IPS-15b (cell line): ENCODE results near the gene MRPS12.

ENCODE experiments used
- H3K27me3 ChIP-seq: one replicate; pipeline ENCODE4 v1.6.1; 2013; ENCODE audit warnings: low read length; ENCODE audit not compliant: control insufficient read depth, insufficient read depth
- H3K36me3 ChIP-seq: one replicate; pipeline ENCODE4 v1.6.1; 2013; ENCODE audit warnings: low read length; ENCODE audit not compliant: control insufficient read depth, insufficient read depth
- H3K4me1 ChIP-seq: one replicate; pipeline ENCODE4 v1.6.1; 2013; ENCODE audit warnings: mild to moderate bottlenecking, low read length; ENCODE audit not compliant: control insufficient read depth, insufficient read depth
- H3K4me3 ChIP-seq: one replicate; pipeline ENCODE4 v1.5.1; 2013; ENCODE audit warnings: low read depth, low read length
- H3K9ac ChIP-seq: one replicate; pipeline ENCODE4 v1.6.1; 2013; ENCODE audit warnings: low read depth, mild to moderate bottlenecking, low read length
- H3K9me3 ChIP-seq: one replicate; pipeline ENCODE4 v1.6.1; 2013; ENCODE audit warnings: mild to moderate bottlenecking, low read length; ENCODE audit not compliant: control insufficient read depth, insufficient read depth

MRPS12 gene

GRCh38 chr19:38970664-38971532, 40.2 kb downstream of the MRPS12 start:
- no peak overlapping the region for H3K4me3 ChIP-seq
- no peaks in the 10 kb centered on the region for H3K4me1 ChIP-seq

GRCh38 chr19:38971672-38972071, 40.9 kb downstream of the MRPS12 start:
- Histone ChIP-seq H3K27me3 (no peaks in the 10 kb centered on the region), H3K4me1 (no peaks in the 10 kb centered on the region), H3K4me3 (no peak overlapping the region), H3K36me3 (peaks cover 2% of the 10 kb centered on the region), H3K9me3 (no peaks in the 10 kb centered on the region), H3K9ac (no peak overlapping the region)

More at GRCh38 chr19:38970664-38971532, 40.2 kb downstream of the MRPS12 start:
- H3K9me3 ChIP-seq: no peaks in the 10 kb centered on the region
- peaks cover 2% of the 10 kb centered on the region for H3K36me3 ChIP-seq
- H3K27me3 ChIP-seq: no peaks in the 10 kb centered on the region
- no peak overlapping the region for H3K9ac ChIP-seq

- Histone ChIP-seq H3K4me1 (no peaks in the 10 kb centered on the region), H3K36me3 (no peaks in the 10 kb centered on the region), H3K27me3 (no peaks in the 10 kb centered on the region), H3K9me3 (no peaks in the 10 kb centered on the region), H3K4me3 (peak overlapping the region; percentile 63), H3K9ac (peak overlapping the region; percentile 62)
These were observed 44.0 kb downstream of the MRPS12 start for GRCh38 chr19:38974624-38975213.

GRCh38 chr19:38975214-38975860, 44.6 kb downstream of the MRPS12 start, which contains the start of gene FBXO17:
Gene FBXO17 (minus strand): TSS chr19:38975742. CDS start chr19:38950319, 25,423 bp downstream.
- Histone ChIP-seq H3K4me3 (peak within 1 kb of the TSS; percentile 74), H3K9ac (peak within 1 kb of the TSS; percentile 80), H3K4me1 (no peaks in the 10 kb centered on the region), H3K36me3 (no peaks in the 10 kb centered on the region), H3K9me3 (no peaks in the 10 kb centered on the region), H3K27me3 (no peaks in the 10 kb centered on the region)

- Histone ChIP-seq H3K36me3 (no peaks in the 10 kb centered on the region), H3K27me3 (no peaks in the 10 kb centered on the region), H3K9me3 (no peaks in the 10 kb centered on the region), H3K4me3 (peak overlapping the region; percentile 74), H3K4me1 (no peaks in the 10 kb centered on the region), H3K9ac (peak overlapping the region; percentile 80)
These were observed 45.1 kb downstream of the MRPS12 start for GRCh38 chr19:38975861-38976271.

GRCh38 chr19:38977445-38978325, 46.9 kb downstream of the MRPS12 start:
- Histone ChIP-seq H3K9ac (no peak overlapping the region), H3K4me3 (no peak overlapping the region), H3K36me3 (no peaks in the 10 kb centered on the region), H3K9me3 (no peaks in the 10 kb centered on the region), H3K27me3 (no peaks in the 10 kb centered on the region), H3K4me1 (no peaks in the 10 kb centered on the region)

GRCh38 chr19:38978326-38978689, 47.6 kb downstream of the MRPS12 start:
- H3K4me3 ChIP-seq: no peak overlapping the region
- H3K4me1 ChIP-seq: no peaks in the 10 kb centered on the region
- H3K36me3 ChIP-seq: no peaks in the 10 kb centered on the region
- no peaks in the 10 kb centered on the region for H3K27me3 ChIP-seq
- H3K9ac ChIP-seq: no peak overlapping the region
- no peaks in the 10 kb centered on the region for H3K9me3 ChIP-seq

GRCh38 chr19:38979812-38980211, 49.1 kb downstream of the MRPS12 start:
- Histone ChIP-seq H3K4me3 (no peak overlapping the region), H3K9ac (no peak overlapping the region), H3K36me3 (no peaks in the 10 kb centered on the region), H3K9me3 (no peaks in the 10 kb centered on the region), H3K4me1 (no peaks in the 10 kb centered on the region), H3K27me3 (no peaks in the 10 kb centered on the region)

GRCh38 chr19:38980583-38981374, 50.0 kb downstream of the MRPS12 start:
- Histone ChIP-seq H3K4me1 (no peaks in the 10 kb centered on the region), H3K4me3 (no peak overlapping the region), H3K36me3 (no peaks in the 10 kb centered on the region), H3K9me3 (no peaks in the 10 kb centered on the region), H3K9ac (no peak overlapping the region), H3K27me3 (no peaks in the 10 kb centered on the region)
